Subcutaneous adipose tissue (tissue), 4 donors: ENCODE data around the gene ZSCAN18. TPM values are rescaled to one million over a fixed set of nuclear protein-coding genes. Genes with fewer than 3 reads are reported as not detected.

Experiments
- CTCF ChIP-seq: fragments of 450-650 bp; IDR thresholded peaks from one replicate; pipeline ENCODE4 v1.5.1; 2016; ENCODE audit warnings: low read depth, mild to moderate bottlenecking, control low read depth, antibody characterized with exemption, moderate library complexity
- total RNA-seq, 4 donors: library from RNA; depleted of rRNA; stranded (reverse); fragments of >200 nt; gene quantifications; one replicate each; pipeline ENCODE4 v1.1.0, GENCODE V29; 2016

The ZSCAN18 gene
- total RNA-seq, 4 donors from 2014 or later = 16.6 to 34.1 (median 23.3) TPM

DNA sequence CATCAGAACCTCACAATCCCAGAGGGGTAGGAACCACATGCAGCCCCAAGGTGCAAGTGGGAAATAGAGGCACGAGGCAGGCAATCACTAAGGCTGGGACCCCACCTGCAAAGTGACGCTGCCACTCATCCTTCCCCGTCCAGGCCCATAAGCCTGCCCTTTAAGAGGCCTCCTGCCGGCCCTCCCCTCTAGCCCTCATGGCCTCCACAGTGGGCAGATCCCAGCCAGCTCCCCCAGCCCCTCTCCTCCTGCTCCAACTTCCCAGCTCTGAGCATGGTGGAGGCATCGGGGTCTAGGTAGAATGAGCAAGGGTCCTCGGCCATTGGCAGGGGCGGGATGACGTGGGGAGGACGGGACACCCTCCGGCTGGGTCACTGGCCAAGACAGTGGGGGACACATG, 2.7 kb downstream of the ZSCAN18 start:
- no peak for TF ChIP-seq CTCF

GRCh38 chr19:58093071-58093470, 5.0 kb downstream of the ZSCAN18 start:
- no peak for TF ChIP-seq CTCF

DNA sequence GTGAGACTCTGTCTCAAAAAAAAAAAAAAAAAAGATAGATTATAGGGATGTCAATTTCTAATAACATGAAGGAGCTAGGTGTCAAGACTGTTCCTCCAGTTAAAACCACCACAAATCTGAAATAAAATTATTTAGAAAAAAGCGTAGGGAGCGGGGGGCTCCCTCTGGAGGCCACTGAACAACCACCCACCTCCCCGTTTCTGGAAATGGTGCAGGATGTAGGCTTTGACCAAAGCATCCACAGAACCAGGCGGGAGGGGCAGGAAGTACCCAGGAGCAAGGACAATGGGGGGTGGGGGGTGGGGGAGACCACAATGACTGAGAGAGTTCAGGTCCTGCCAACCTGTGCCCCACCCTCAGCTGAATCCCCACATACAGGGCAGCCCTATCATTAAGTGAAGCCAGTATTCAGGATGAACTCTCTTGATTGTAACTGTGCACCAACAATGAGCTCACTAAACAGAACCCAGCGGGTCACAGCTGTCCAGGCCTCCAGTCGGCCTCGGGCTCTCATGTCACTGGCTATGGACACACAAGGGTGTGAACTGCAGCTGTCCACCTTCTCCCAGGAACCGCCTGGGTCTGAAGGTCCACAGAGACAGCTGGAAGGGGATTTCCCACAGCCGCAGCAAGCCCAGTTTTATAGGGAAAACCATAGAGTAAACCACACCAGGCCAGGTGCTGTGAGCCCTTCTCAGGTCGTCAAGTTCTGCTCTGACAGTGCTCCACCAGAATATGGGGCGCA, 6.6 kb downstream of the ZSCAN18 start:
- no peak for TF ChIP-seq CTCF

DNA sequence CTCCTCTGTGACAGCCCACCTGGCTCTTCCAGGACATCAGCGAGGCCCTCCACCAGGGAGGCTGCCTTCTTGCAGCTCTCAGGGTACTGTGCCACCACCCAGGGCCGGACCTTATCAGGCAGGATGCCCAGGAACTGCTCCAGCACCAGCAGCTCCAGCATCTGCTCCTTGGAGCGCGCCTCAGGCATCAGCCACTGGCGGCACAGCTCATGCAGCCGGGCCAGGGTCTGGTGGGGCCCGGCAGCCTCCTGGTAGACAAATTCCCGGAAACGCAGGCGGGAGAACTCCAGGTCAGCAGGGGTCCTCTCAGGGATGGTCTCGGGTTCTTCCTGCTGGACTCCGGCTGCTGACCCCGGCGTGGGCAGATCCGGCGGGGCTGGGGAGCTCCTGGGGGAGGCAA, 8.2 kb downstream of the ZSCAN18 start:
- TF ChIP-seq CTCF = no peak

- TF ChIP-seq CTCF = no peak
Measured at GRCh38 chr19:58088521-58089052, 9.4 kb downstream of the ZSCAN18 start.

DNA sequence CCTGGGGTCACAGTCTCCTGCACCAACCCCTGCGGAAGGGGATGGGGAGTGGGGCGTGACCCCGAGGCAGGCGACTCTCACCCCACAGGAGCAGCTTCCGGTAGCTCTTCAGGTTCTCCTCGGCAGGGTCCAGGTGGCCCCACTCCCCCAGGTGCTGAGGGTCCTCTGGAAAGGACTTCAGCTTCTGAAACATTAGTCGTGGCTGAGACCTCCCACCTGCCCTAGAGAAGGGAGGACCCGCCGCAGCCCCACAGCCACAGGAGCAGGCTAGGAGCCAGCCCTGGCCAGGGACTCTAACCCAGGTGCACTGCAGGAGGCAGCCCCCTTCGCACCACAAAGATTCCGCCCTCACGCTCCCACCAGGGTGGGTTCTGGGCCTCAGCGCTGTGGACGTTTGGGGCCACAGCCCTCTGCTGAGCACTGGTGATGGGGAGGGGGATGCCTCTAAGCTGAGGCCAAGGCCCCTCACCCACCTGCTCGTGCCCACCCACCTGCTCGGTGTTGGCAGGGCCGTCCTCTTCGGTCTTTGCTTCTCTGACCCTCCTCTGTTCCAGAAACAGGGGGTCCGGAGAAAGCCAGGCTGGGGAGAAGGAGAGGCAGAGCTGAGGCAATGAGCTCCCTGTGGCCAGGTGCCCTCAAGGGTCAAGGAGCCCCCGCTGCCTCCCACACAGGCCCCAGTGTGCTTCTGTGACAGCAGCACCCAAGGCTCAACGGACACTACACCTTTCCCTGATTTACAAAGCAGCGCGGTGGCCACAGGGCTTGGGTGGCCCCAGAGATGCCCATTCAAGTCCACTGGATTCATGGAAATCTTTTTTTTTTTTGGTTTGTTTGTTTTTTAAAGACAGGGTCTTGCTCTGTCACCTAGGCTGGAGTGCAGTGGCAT, 11.0 kb downstream of the ZSCAN18 start:
- TF ChIP-seq CTCF = no peak

GRCh38 chr19:58085348-58085875, 12.6 kb downstream of the ZSCAN18 start:
- no peak for TF ChIP-seq CTCF
